T-helper 2 cell (primary cell): ENCODE results near the gene PAX9.
A peak's percentile ranks its signal among the peaks of the same experiment; 100 is the strongest.

ENCODE experiments used
- DNase-seq, 5 experiments: peaks; one replicate each; pipeline versions ENCODE4 v3.0.0 to v3.0.0-alpha.2; 2012 to 2022
- total RNA-seq, 2 donors: gene quantifications; one replicate each; lab custom pipeline; 2026; lab: John Stamatoyannopoulos, UW

The PAX9 gene
- 0 reads per million in 2 donors for total RNA-seq

DNA sequence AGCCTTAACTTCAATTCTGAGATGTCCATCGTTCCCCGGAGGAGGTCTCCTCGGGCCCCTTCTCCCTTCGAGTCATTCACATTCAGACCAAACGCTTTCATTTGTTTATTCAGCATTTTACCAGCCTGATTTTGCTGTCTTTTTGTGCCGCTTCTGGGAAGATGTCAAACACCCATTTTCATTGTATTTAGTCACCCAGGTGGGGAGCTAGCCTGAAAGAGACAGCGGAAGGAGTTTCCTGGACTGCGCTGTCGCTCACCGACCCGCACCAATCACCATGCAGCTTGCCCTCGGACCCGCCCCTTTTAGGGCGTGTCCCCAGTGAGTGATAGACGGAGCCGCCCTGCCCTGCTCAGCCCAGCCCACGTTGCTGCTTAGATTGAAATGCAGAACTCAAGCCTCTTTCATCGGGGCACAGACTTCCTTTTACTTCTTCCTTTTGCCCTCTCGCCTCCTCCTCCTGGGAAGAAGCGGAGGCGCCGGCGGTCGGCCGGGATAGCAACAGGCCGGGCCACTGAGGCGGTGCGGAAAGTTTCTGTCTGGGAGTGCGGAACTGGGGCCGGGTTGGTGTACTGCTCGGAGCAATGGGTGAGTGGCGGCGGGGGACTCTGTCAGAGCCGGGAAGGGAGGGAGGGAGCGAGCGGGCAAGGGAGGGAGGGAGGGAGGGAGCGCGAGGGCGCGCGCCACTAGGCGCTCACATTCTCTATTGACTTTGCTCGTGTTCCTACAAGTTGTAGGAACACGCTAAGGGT, at the start of gene PAX9:
Gene PAX9 (plus strand): TSS at position 355 of the 752 bp plus-strand sequence. CDS start 230 bp downstream, at position 585.
- DNase-seq = peak in 1 of 5 experiments; percentile 67

DNA sequence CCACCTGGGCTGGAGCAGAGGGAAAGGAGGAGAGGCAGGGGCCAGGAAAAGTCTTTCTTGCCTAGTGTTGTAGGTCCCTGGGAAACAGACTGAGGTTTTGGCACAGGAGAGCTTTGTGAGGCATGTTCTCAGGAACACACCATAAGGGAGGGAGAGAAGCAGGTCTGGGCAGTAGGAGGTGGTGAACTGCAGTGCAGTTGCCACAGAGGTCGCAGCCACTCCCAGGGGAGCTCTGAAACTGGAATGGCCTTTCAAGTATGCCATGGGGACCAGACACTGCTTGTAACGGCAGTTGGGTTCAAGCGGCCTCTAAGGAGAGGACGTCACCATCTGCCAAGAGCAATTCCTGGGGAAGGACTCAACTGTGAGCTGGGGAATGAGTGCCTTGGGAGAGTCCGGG, 43.8 kb upstream of the PAX9 start:
- DNase-seq = no peak

DNA sequence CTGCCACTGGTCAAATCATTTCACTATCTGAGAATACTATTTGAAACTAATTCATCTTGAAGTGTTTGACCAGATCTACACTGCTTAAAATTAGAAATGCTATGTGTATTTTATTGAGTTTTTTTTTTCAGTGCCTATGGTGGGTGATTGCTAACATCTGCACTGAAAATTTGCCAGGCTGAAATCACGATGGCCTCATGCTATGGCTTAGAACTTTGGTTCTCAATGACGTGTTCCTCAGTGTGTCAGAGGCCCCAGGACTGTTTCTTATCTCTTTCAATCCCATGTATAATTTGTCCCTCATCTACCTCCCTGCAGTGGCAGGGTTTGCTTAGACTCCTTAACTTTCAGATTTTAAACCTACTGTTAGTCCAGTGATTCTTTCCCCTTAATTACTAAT, 43.0 kb upstream of the PAX9 start:
- no peak for DNase-seq

DNA sequence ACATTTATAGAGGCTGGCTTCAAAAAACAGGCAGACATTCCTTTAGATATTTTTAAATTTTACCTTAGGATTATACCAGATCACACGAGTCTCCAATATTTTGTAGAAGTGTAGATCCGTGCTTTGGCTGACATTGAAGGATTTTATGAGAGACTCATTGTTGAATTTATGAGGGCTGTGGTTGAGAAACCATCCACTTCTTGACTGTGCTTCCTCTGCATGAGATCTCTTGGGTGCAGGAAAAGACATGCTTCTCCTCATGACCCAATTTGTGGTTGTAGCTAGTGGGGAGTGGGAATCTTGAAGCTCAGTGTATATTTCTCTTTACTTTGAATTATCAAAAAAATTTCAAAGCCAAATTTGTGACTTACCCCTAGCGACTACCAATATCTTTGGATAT, 42.5 kb upstream of the PAX9 start:
- no peak for DNase-seq

DNA sequence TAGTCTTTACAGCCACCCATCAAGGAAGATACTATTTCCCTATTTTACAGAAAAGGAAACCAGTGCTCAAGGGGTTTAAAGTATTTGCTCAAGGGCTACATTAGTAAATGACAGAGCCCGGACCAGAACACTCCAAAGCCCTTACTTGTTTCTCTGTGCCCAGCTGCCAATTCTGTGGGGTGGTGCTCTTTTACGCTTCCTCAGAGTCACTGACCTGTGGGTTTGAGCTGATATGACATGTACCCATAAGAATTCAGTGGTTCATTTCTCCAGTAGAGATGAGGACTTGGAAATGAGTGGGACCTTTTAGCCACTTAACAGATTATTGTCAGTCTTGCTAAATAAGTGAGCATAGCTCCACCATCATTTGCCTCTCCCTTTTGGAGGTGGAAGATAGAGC, 41.8 kb upstream of the PAX9 start:
- DNase-seq = no peak

DNA sequence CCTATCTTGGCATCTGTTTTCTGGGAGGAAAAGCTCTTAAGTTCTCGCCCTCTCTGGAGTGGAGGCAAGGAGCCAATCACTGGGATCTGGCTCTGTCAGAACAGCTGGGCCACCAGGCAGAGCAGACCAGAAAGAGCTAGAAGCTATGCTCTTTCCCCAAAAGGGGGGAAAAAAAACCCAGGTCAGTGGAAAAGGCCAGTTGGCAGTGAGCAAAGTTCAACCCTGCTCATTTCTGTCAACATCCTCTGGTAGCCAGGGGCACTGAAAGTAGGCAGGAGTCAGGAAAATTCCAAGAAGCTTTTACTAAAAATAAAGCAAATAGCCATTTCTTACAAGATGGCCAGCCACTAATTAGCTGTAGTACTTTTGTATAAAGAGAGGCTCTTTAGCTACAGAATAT, 36.6 kb upstream of the PAX9 start:
- no peak for DNase-seq

DNA sequence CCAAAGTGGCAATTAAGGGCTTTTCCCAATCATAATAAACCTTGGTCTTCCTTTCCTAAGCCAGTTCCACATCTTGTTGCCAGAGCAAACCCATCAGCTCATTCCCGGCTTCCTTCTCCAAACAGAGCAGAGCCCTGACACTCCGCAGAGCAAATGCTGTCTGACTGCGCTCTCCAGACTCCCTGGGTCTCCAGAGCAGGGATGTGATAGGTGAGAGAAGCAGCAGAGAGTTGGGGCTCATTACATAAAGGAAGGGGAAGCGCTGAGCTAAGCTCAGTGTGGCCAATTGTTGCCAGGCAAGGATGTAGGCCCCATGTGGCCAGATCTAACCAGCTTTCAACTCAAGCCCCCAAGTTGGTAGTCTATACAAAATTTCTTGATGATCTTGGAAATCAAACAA, 36.2 kb upstream of the PAX9 start:
- DNase-seq = no peak

DNA sequence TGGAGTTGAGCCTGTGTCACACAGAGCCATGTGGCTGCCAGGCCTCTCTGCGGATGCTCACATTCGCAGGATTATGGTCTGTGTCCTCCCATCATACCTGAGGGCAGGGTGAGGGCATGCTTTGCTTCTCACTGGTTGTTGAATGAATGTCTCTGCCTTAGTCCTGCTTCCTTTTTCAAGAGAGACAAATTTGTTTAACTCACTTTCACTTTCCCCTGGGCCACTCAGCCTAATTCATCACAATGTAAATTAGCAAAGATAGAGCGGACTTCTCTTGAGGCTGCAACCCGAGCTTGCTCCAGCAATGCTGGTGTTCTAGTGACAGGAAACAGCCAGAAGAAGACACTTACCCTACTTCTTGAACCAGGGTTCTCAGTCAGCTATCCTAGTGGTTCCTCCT, 35.5 kb upstream of the PAX9 start:
- DNase-seq = no peak

DNA sequence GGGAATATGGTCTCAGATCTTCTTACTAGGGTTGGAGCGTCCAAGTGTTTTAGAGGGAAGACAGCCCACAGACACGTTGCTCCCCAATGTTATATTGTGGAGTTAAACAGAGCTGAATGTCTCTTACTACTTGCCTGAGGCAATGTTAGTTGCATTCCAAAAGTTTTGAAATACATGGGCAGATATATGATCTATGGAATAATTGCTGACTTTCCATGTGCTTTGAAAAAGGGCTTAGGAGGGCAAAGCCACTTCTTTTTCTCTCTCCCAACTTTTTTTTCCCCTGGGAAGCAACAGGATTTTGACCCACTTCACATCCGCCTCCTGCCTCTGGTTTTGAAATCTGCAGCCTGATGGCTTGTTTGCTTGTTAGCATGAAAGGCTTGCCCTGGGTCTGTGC, 33.7 kb upstream of the PAX9 start:
- no peak for DNase-seq

DNA sequence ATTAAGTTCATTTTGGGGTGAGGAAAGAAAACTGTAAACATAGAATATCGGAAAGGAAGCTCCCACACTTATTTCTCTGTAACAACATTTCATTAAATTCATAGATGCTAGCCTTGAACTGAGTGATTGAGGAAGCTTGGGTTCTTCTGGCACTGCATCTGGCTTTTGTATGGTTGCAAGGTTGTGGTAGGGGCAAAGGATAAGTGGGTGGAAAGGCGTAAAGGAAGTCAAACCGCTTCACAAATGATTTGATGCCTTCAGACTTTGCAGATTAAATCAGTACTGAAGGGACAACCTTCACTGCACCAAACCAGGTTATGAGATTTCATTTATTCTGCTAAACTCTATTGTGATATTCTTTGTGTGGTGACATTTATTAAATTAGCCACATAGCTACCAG, 28.1 kb upstream of the PAX9 start:
- DNase-seq = no peak

DNA sequence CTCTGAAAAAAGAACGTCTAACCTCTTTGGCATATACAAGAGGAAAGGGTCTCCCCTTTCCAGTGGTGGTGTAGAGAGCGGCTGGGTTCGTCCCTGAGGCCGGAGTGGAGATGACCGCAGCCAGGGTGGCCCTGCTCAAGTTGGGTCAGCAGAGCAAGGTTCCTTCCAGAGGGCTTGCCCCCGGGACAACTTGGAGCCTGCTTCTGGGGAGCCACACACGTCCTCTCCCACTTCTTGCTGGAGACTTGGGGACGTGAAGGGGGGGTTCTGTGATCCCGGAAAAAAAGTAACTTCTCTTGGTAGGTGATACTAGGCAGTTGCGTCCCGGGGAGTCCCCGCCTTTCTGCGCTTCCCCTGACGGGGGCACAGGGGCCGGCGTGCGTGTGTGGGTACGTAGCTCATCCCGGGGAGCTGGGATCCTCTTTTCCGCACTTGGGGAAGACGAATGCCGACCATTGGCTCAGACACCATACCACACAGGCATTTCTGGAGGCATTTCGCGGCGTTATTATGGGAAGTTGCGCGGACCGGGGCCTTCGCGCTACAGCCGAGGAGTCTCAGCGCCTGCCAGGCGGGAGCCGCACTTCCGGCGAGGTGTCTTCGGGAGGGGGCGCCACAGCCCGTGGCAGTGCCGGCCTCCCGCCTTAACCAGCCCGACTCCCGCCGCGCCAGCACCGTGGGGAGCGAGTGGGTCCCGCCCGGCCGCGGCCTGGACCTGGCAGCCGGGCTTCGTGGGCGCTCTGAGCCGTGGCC, 14.8 kb upstream of the PAX9 start:
- no peak for DNase-seq

DNA sequence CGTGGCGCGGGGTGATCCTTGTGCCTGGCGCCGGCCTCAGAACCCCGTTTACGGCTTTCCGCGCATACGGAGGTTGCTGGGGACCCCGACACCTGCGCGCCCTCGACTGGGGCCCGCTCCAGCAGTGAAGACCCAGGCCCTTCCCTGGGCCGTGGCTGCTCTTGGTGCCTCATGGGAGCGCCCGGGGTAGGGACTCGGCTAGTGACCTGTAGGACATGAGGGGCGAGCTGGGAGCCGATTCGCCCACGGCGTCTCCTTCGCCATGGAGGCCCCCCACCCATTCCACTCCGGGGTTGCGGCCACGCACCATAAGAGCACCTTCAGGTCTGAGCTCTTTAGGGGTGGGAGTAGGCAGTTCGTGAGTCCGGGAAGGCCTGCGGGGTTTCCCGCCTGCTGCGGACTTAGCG, 14.2 kb upstream of the PAX9 start:
- DNase-seq = no peak

DNA sequence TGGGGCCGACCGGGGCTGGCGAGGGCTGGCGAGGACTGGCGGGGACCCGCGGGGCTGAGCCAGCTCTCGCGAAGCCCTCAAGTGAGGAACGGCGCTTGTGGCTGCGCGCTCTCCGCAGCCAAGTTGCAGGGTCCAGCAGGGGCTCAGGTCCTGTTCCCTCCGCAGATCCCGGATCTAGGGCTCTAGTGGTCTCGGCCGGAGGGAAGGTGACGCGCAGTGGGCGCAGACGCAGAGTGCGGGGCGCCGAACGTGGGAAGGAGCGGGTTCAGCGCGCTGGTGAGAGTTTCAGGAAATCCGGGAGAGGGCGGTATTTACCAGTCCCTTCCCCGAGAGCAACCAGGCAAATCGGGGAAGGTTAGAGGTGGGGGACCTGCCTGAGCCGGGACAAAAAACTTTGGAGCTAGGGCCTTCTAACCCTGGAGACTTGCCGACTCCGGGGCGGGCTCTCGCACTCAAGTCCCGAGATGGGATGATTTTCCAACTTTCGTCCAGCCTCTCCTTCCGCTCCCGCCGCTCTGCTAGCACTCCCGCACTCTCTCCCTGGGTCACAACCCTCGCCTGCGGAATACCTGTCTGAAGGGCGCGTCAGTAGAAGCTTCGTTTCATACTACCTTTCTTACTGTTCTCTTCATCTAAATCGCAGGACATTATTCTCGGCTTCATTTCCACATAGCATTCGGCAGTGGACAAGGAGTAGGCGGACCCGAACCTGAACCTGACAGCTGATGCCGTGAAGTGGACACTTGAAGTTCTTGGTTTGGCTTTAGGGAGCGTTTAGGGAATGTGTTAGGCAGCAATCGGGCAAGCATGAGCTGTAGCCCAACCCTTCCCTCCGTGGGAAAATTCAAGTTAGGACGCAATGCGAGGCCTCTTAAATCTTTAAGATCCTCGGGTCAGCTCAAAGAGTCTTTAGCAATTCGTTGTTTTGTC, 13.6 kb upstream of the PAX9 start:
- DNase-seq = no peak

DNA sequence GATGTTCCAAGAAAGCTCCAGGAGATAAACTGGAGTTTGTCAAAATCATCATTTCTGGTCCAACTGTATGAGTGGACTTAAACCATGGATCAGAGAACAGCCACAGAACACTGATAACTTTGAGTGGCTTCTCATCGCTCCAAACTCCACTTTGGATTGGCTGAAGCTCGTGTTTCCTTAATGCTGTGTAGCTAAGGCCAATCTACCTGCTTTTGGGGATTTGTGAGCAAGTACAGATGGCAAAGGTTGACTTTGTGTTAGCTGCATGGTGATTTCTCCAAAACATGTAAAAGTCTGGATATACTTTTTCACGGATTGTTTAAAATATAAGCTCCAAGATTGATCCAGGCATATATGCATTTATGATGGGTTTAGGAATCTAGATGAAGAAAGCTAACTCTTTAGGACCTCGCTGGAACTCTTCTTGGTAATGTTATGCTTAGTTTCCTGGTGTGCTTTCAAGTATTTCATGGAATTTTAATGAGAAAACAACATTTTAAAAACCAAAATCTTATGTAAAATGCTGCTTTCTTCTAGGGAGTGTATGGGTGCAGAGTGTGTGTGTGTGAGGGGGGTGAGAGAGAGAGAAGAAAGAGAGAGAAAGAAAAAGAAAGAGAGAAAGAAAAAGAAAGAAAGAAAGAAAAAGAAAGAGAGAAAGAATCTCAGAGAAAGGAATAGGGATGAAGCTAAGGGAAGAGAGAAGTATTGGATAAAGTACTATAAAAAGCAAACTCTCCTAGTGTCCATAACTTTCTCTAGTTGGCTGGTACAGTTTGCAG, 11.6 kb upstream of the PAX9 start:
- no peak for DNase-seq

DNA sequence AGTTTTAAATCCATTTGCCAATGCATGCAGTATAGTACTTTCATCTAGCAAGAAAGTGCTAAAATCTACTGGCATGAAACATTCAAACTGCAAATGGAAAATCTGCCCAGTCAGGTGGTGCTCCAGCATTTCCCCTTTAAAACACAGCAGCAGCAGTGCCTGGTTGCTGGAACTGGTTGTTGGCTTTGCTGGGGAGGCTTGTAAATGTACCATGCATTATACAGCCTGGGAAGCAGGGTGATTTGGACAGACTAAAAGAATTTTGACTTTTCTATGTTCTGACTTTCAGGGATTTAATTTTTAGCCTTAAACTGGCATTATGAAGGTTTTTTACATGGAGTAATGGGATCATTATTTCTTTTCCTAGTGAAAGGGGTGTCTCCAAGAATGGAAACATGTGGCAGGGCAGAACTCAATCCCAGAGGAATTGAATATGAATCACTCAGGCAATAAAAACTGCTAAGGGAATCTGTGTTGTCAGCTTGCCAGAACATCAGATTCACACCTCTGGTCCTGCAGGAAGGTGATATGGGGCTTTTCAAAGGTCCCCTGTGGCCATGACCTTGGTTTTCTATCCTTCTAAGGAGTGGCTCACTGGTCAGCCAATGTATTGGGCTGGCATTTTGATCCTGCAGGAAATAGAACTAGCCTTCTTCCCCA, 9.0 kb upstream of the PAX9 start:
- no peak for DNase-seq

DNA sequence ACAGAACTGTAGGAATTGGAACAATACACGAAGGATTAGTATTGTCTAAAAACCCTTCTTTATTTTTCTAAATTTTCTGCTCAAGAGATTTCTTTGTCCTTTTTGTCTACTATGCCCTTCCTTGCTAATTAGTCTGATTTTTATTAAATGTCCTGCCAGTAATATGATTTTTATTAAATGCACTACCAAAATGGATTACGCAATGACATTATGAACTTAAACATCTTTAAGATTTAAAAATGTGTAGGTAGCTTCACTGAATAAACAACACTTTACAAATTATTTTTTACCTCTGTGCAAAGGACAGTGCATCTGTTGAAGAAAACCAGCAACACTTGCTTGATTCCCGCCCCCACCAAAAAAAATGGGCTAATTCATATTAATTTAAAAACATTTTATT, 8.2 kb upstream of the PAX9 start:
- no peak for DNase-seq

DNA sequence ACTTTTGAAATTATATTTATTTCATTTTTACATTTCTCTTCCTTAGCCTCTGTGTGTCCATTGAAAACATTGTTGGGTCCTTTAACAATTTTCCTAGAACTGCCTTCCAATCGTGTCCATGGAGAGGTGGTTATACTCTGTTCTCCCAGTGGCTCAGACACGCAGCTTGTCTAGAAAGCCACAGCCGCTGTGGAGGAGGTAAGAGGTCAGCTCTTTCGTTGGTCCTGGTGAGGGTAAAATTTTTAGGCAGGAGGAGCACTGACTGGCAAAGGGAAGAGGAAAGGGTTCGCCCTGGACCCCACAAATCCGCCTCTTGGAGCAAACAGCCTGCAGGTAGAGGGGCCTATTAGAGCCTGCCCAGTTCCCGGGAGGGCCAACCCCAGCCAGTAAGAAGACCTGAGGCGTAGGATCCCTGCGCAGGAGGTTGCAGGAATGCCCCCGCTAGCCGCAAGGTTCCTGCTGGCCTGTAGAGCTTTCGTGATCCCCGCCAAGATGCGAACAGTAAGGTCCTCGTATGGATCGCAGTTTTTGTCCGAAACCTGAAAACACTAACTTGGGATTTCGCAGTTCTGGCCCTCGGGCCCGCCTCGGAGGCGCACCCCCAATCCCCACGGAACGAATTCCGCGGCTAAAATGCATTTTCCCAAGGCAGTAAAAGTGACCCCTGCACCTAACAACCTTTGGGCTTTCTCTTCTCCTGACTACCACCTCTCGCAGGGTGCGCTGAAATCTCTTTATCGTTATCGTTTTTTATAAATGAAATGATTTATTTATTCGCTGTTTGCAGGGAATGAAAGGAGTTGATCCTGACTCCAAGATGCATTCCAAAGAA, 7.5 kb upstream of the PAX9 start:
- no peak for DNase-seq

DNA sequence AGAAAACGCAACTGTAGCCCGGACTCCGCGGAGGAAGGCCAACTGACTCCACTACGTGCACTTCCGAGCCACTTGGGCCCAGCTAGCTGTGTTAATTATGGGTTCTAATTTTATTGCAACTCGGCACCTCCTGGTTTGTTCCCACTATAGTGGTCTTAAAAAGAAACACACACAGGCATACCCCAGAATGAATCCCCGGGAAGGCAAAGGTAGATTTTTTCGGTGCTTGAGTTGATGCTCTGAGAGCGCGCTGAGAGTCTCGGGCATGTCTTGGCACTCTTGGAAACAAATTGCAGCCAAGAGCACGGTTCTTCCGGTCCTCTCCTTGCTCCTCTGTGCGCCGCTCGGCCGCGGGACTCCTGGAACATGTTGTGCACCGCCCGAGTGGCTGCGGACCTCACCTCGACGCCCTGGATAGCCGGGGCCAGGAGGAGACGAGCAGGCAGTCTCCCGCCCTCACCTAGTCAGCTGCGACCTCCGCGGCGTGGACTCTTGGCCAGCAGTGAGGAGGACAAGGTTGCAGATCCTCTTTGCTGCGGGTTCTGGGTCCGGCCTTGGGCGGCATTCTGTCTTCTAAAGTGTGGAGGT, 6.8 kb upstream of the PAX9 start:
- DNase-seq = no peak

DNA sequence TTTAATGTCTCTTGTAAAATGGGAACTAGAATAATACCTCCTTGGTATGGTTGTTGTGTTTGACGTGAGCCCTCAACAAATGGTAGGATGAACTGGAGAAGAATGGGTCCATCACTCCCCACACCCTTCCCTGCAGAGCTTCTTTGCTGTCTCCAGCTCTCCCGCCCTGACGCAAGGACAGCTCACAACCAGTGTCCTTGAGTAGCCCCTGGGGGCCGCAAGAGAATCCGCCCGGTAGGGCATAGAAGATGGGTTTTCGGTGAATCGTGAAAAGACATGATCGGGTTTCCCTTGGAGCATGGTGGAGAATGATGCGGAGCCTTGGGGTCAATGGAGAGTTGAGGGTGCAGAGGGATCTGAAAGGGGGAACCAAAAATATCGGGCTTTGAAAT, 6.1 kb upstream of the PAX9 start:
- no peak for DNase-seq

DNA sequence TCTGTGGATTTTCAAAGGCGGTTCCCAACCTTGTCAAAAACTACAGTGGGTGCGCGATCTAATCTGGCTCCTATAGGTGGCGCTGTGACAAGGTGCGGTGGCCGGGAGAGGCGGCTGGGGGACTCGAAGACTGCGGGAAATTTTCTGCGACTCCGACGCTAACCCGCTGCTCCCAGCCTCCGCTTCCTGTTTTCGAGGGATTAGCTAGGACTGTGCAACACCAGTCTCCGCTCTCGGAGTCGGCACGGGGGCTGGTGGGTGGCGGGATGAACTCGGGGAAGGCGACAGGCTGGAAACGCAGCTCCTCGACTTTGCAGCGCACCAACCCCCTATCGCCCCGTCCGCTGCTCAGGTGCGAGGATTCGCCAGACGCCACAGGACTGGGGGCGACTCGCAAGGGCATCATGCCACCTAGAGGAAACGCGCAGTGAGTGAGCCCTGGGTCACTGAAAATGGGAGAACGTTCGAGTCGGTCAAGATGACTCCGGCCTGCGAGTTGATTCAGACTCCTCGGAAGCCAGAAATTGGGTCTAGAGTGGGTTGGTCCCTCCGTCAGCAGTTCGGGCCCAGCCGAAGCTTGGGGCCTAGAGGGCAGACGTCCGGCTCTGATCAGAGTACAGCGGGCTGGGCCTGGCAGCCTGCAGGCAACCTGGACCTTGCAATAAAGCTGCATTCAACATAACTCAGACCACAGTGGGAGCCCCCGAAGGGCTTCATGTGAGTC, 5.5 kb upstream of the PAX9 start:
- peak in 1 of 5 experiments; percentile 30 for DNase-seq
